NCI-H2171 (cell line): Measurements from ENCODE around the gene KMT2C.

Source experiments
- DNase-seq: peaks from one replicate; lab custom pipeline; 2025; lab: John Stamatoyannopoulos, UW

The KMT2C gene

DNA sequence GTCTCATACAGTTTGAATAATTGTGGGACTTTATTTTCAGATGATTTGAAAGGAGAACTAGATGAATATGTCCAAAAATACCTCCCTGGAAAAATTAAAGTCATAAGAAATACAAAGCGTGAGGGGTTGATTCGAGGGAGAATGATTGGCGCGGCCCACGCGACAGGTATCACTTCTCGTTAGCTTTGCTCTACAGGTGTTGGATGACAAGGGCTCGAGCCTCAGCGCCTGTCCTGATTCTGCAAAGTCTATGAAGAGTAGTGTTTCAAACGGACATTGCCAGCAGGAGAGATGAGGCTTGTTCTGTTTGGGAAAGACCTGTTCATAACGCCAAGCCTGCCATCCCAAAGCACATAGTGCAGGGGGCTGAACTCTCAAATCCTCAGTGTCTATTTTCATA, 330.6 kb downstream of the KMT2C start:
- no peak for DNase-seq

DNA sequence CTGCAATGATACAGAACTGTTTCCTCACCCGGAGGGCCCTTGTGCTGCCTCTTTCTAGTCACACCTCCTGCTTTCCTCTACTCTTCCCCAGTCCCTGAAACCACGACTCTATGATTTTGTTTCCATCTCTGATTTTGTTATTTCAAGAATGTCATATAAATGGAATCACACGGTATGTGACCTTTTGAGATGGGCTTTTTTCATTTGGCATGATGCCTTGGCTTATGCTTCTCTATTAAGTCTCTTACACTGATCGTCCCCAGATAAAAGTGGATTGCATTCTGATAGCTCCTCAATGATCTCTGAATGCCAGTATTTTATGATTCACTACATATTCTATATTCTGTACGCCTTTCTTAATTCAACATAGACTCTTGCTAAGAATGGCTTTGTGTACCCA, 332.1 kb downstream of the KMT2C start:
- no peak for DNase-seq

- no peak for DNase-seq
Measured at GRCh38 chr7:152103066-152103465, 332.7 kb downstream of the KMT2C start.

GRCh38 chr7:152097330-152097729, 338.5 kb downstream of the KMT2C start:
- DNase-seq = no peak

DNA sequence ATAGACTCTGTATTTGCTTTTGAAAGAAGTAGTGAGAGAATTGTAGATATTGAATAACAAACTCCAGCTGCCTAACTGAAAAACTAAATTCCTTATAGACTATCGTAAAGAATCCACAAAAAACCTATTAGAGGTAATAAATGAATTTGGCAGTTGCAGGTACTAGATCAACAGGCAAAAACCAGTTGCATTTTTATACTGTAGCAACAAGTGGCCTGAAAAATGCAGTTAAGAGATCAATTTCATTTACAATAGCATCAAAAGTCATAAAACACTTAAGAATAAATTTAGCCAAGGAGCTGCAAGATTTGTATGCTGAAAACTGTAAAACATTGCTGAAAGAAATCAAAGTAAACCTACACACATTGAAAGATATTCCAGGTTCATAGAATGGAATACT, 340.0 kb downstream of the KMT2C start:
- no peak for DNase-seq

- no peak for DNase-seq
Measured at GRCh38 chr7:152093717-152094116, 342.1 kb downstream of the KMT2C start.

- DNase-seq = no peak
Measured at GRCh38 chr7:152090747-152091146, 345.1 kb downstream of the KMT2C start.

- no peak for DNase-seq
Measured at GRCh38 chr7:152089183-152089582, 346.6 kb downstream of the KMT2C start.

- DNase-seq = no peak
Measured at GRCh38 chr7:152086513-152086912, 349.3 kb downstream of the KMT2C start.

GRCh38 chr7:152085131-152085530, 350.7 kb downstream of the KMT2C start:
- no peak for DNase-seq
